H9 (cell line): ENCODE data around the gene C17orf114.

ENCODE experiments used
- DNase-seq: peaks from one replicate; pipeline ENCODE4 v3.0.0-alpha.2; 2017
- H2AFZ ChIP-seq: one replicate; pipeline ENCODE4 v1.6.1; 2013; ENCODE audit warnings: mild to moderate bottlenecking, low read length, control low read depth, moderate library complexity
- H2AK5ac ChIP-seq: 2 replicates; pipeline ENCODE4 v1.6.1; 2013; ENCODE audit warnings: low read length, control low read depth, mixed read lengths; ENCODE audit not compliant: insufficient read length
- H2BK120ac ChIP-seq: one replicate; pipeline ENCODE4 v1.6.1; 2013; ENCODE audit warnings: low read depth, mild to moderate bottlenecking, low read length, control low read depth, inconsistent platforms; ENCODE audit not compliant: poor library complexity, severe bottlenecking
- H2BK12ac ChIP-seq: 2 replicates; pipeline ENCODE4 v1.6.1; 2013; ENCODE audit warnings: low read length, control low read depth, mixed read lengths, low read depth; ENCODE audit not compliant: insufficient read length
- H2BK15ac ChIP-seq: 2 replicates; pipeline ENCODE4 v1.6.1; 2013; ENCODE audit warnings: low read depth, low read length, control low read depth
- H2BK20ac ChIP-seq: one replicate; pipeline ENCODE4 v1.6.1; 2013; ENCODE audit warnings: low read depth, mild to moderate bottlenecking, low read length, control low read depth, inconsistent platforms; ENCODE audit not compliant: poor library complexity, severe bottlenecking
- H2BK5ac ChIP-seq: 2 replicates; pipeline ENCODE4 v1.6.1; 2013; ENCODE audit warnings: low read length, control low read depth, mixed read lengths; ENCODE audit not compliant: insufficient read length
- H3K14ac ChIP-seq: 2 replicates; pipeline ENCODE4 v1.6.1; 2013; ENCODE audit warnings: low read length, control low read depth; ENCODE audit not compliant: insufficient read depth
- H3K18ac ChIP-seq: 2 replicates; pipeline ENCODE4 v1.6.1; 2013; ENCODE audit warnings: low read depth, mild to moderate bottlenecking, mixed read lengths, low read length, control low read depth; ENCODE audit not compliant: insufficient read length
- H3K23ac ChIP-seq: 2 replicates; pipeline ENCODE4 v1.6.1; 2013; ENCODE audit warnings: low read length, control low read depth, mixed read lengths, low read depth; ENCODE audit not compliant: insufficient read length
- H3K23me2 ChIP-seq: 2 replicates; pipeline ENCODE4 v1.6.1; 2013; ENCODE audit warnings: low read depth, mild to moderate bottlenecking, mixed read lengths, low read length, control low read depth; ENCODE audit not compliant: insufficient read length, poor library complexity, severe bottlenecking
- H3K27ac ChIP-seq: 2 replicates; pipeline ENCODE4 v1.5.1; 2013; ENCODE audit warnings: low read length, control low read depth, mixed read lengths, low read depth; ENCODE audit not compliant: insufficient read length
- H3K27me3 ChIP-seq: 2 replicates; pipeline ENCODE4 v1.6.1; 2013; ENCODE audit warnings: low read length, control low read depth, inconsistent platforms; ENCODE audit not compliant: insufficient read depth
- H3K4ac ChIP-seq: 2 replicates; pipeline ENCODE4 v1.6.1; 2013; ENCODE audit warnings: low read depth, mild to moderate bottlenecking, control low read depth, inconsistent platforms, low read length, moderate library complexity
- H3K4me1 ChIP-seq: 2 replicates; pipeline ENCODE4 v1.6.1; 2013; ENCODE audit warnings: low read length, control low read depth, inconsistent platforms; ENCODE audit not compliant: insufficient read depth
- H3K4me2 ChIP-seq: 2 replicates; pipeline ENCODE4 v1.6.1; 2013; ENCODE audit warnings: low read length, control low read depth, mixed read lengths; ENCODE audit not compliant: insufficient read length, insufficient read depth
- H3K56ac ChIP-seq: 2 replicates; pipeline ENCODE4 v1.6.1; 2013; ENCODE audit warnings: low read depth, mild to moderate bottlenecking, mixed read lengths, low read length, control low read depth; ENCODE audit not compliant: insufficient read length
- H3K79me1 ChIP-seq: 2 replicates; pipeline ENCODE4 v1.6.1; 2013; ENCODE audit warnings: low read depth, mild to moderate bottlenecking, moderate library complexity, low read length, control low read depth, inconsistent platforms; ENCODE audit not compliant: insufficient read depth, poor library complexity, severe bottlenecking
- H3K79me2 ChIP-seq: 2 replicates; pipeline ENCODE4 v1.6.1; 2013; ENCODE audit warnings: low read length, control low read depth, inconsistent platforms; ENCODE audit not compliant: insufficient read depth
- H3K9ac ChIP-seq: 2 replicates; pipeline ENCODE4 v1.6.1; 2013; ENCODE audit warnings: low read length, control low read depth, mixed read lengths; ENCODE audit not compliant: insufficient read length; ENCODE audit errors: extremely low read depth
- H3K9me3 ChIP-seq: one replicate; pipeline ENCODE4 v1.6.1; 2013; ENCODE audit warnings: low read depth, low read length, inconsistent platforms; ENCODE audit not compliant: control insufficient read depth
- H3T11ph ChIP-seq: one replicate; pipeline ENCODE4 v1.6.1; 2013; ENCODE audit warnings: mild to moderate bottlenecking, low read length, control low read depth, inconsistent platforms
- H4K20me1 ChIP-seq: one replicate; pipeline ENCODE4 v1.6.1; 2013; ENCODE audit not compliant: control insufficient read depth, insufficient read length, insufficient read depth
- H4K5ac ChIP-seq: 2 replicates; pipeline ENCODE4 v1.6.1; 2013; ENCODE audit warnings: low read depth, mild to moderate bottlenecking, mixed read lengths, low read length, control low read depth; ENCODE audit not compliant: insufficient read length
- H4K8ac ChIP-seq: replicated peaks from 2 replicates; pipeline ENCODE4 v1.6.1; 2013; ENCODE audit warnings: low read length, control low read depth, mixed read lengths, low read depth; ENCODE audit not compliant: insufficient read length
- H4K91ac ChIP-seq: 2 replicates; pipeline ENCODE4 v1.6.1; 2013; ENCODE audit warnings: low read depth, mild to moderate bottlenecking, moderate library complexity, mixed read lengths, low read length, control low read depth; ENCODE audit not compliant: insufficient read length
- H3K27ac Mint-ChIP-seq, 3 experiments: 2 replicates in 2 of 3; 3 replicates in 1 of 3; pipeline ENCODE4 v1.8.0; 2020 to 2021; ENCODE audit warnings: mixed read lengths in 3 of 3, mild to moderate bottlenecking in 1 of 3, moderate library complexity in 1 of 3
- H3K27me3 Mint-ChIP-seq: 2 replicates; pipeline ENCODE4 v1.8.0; 2021; ENCODE audit warnings: low read depth, mild to moderate bottlenecking, moderate library complexity, mixed read lengths
- H3K36me3 Mint-ChIP-seq, 3 experiments: 2 replicates in 2 of 3; 3 replicates in 1 of 3; pipeline ENCODE4 v1.8.0; 2020 to 2021; ENCODE audit warnings: low read depth in 3 of 3, mixed read lengths in 3 of 3; ENCODE audit not compliant: insufficient read depth in 1 of 3
- H3K4me1 Mint-ChIP-seq, 2 experiments: 2 replicates each; pipeline ENCODE4 v1.8.0; 2020; ENCODE audit warnings: mixed read lengths in 2 of 2
- H3K4me3 Mint-ChIP-seq, 2 experiments: 2 replicates in 1 of 2; 3 replicates in 1 of 2; pipeline ENCODE4 v1.8.0; 2020 to 2021; ENCODE audit warnings: mild to moderate bottlenecking in 2 of 2, mixed read lengths in 2 of 2, moderate library complexity in 1 of 2
- H3K9me3 Mint-ChIP-seq, 2 experiments: 2 replicates in 1 of 2; 3 replicates in 1 of 2; pipeline ENCODE4 v1.8.0; 2020; ENCODE audit warnings: mild to moderate bottlenecking in 2 of 2, mixed read lengths in 2 of 2, moderate library complexity in 1 of 2
- CTCF ChIP-seq: fragments of 200-600 bp; sonication (generic); conservative IDR thresholded peaks from 3 replicates; pipeline ENCODE4 v1.8.0; 2021; ENCODE audit warnings: antibody characterized with exemption, mild to moderate bottlenecking
- WGBS: extraction: QIAGEN DNeasy Blood & Tissue Kit; methylation state at CpG from one replicate; pipeline ENCODE4 v1.1.7; 2013; ENCODE audit warnings: missing lambda C conversion rate, low lambda C conversion rate, mixed read lengths; ENCODE audit not compliant: insufficient read length; ENCODE audit errors: extremely low coverage; 5-methylcytosine and 5-hydroxymethylcytosine counted together

C17orf114 gene

GRCh38 chr17:4788159-4788806 lies 13.8 kb downstream of the C17orf114 start:
- no peak overlapping the region for H3K9ac ChIP-seq
- H3K27me3 ChIP-seq = peaks cover 51% of the 10 kb centered on the region
- H3K4me1 ChIP-seq = peaks cover 2% of the 10 kb centered on the region; the same call in 1 of the 2 replicates
- H2AFZ ChIP-seq = no peak overlapping the region
- no peak overlapping the region for H2BK20ac ChIP-seq
- no peak overlapping the region for H3K27ac Mint-ChIP-seq
- DNase-seq = no peak
- no peak overlapping the region for H2BK15ac ChIP-seq
- WGBS = no CpG with 5 or more reads among the region's 14 CpGs
- no peak overlapping the region for H2BK5ac ChIP-seq
- no peaks in the 10 kb centered on the region for H3K9me3 ChIP-seq
- H3K79me2 ChIP-seq = no peaks in the 10 kb centered on the region
- no peak overlapping the region; the same call in 1 of the 2 replicates for H3K14ac ChIP-seq
- H4K5ac ChIP-seq = no peak overlapping the region
- no peak for TF ChIP-seq CTCF
- no peak overlapping the region for H4K8ac ChIP-seq
- H3K23ac ChIP-seq = no peak overlapping the region
- H4K20me1 ChIP-seq = peaks cover 3% of the 10 kb centered on the region
- H3K79me1 ChIP-seq = no peaks in the 10 kb centered on the region
- no peak overlapping the region for H3K18ac ChIP-seq
- H2AK5ac ChIP-seq = no peak overlapping the region
- no peak overlapping the region for H3K56ac ChIP-seq
- H3K4ac ChIP-seq = no peak overlapping the region
- peak overlapping the region; percentile 47 for H3K4me2 ChIP-seq
- H3K27ac ChIP-seq = no peak overlapping the region
- no peak overlapping the region for H2BK12ac ChIP-seq
- no peak overlapping the region for H3T11ph ChIP-seq
- H3K4me3 Mint-ChIP-seq = peak overlapping the region; percentile 70 to 87
- H3K36me3 Mint-ChIP-seq = no peaks in the 10 kb centered on the region; a peak in 1 of 7 replicates
- H3K27me3 Mint-ChIP-seq = peaks cover 87% of the 10 kb centered on the region
- H4K91ac ChIP-seq = no peak overlapping the region
- peaks cover 27 to 35% of the 10 kb centered on the region in 2 experiments for H3K4me1 Mint-ChIP-seq
- H3K23me2 ChIP-seq = peaks cover 17% of the 10 kb centered on the region
- H3K9me3 Mint-ChIP-seq = no peaks in the 10 kb centered on the region; a peak in 1 of 5 replicates
- no peak overlapping the region for H2BK120ac ChIP-seq
